A172 (cell line): Measurements from ENCODE around the gene MARK4. TPM values are rescaled to one million over a fixed set of nuclear protein-coding genes. Genes with fewer than 3 reads are reported as not detected.

ENCODE experiments used
- total RNA-seq: library from RNA; depleted of rRNA; stranded (reverse); fragments of >200 nt; shearing (Covaris generic); gene quantifications from 2 replicates; pipeline ENCODE4 v1.2.3, GENCODE V29; 2014; rRNA removed

MARK4 gene
- total RNA-seq, 1 experiment from 2014 or later, result 5.6 TPM

Other genes with a start within 250 kb of the MARK4 start
- 6.0 and 9.3 TPM in 2 replicates for gene RELB, start 249.8 kb upstream of the MARK4 start, total RNA-seq
- gene CLASRP, start 212.2 kb upstream of the MARK4 start, total RNA-seq, result 29.9 and 42.5 TPM in 2 replicates
- 0.19 TPM in 1 of 2 replicates, not detected in the other for gene ZNF296, start 174.8 kb upstream of the MARK4 start, total RNA-seq
- gene GEMIN7, start 172.0 kb upstream of the MARK4 start, total RNA-seq, result 17.1 and 29.6 TPM in 2 replicates
- 25.1 and 28.0 TPM in 2 replicates for gene PPP1R37, start 158.1 kb upstream of the MARK4 start, total RNA-seq
- not detected in 2 replicates for gene NKPD1, start 90.3 kb upstream of the MARK4 start, total RNA-seq
- 6.9 TPM in 2 replicates for gene TRAPPC6A, start 73.0 kb upstream of the MARK4 start, total RNA-seq
- 0.19 and 4.7 TPM in 2 replicates for gene BLOC1S3, start 72.5 kb upstream of the MARK4 start, total RNA-seq
- gene EXOC3L2, start 5.9 kb upstream of the MARK4 start, total RNA-seq, result 0.34 TPM in 1 of 2 replicates, not detected in the other
- not detected in 2 replicates for gene CKM, start 71.6 kb downstream of the MARK4 start, total RNA-seq
- not detected in 2 replicates for gene KLC3, start 89.5 kb downstream of the MARK4 start, total RNA-seq
- 19.5 and 23.1 TPM in 2 replicates for gene ERCC2, start 119.3 kb downstream of the MARK4 start, total RNA-seq
- 19.9 and 27.8 TPM in 2 replicates for gene PPP1R13L, start 153.8 kb downstream of the MARK4 start, total RNA-seq
- 15.2 TPM in 2 replicates for gene POLR1G, start 155.4 kb downstream of the MARK4 start, total RNA-seq
- gene ERCC1, start 172.6 kb downstream of the MARK4 start, total RNA-seq, result 45.5 and 60.2 TPM in 2 replicates
- gene FOSB, start 216.7 kb downstream of the MARK4 start, total RNA-seq, result 0.17 TPM in 1 of 2 replicates, not detected in the other
- 3.4 and 7.7 TPM in 2 replicates for gene RTN2, start 245.8 kb downstream of the MARK4 start, total RNA-seq
- 0.31 and 3.6 TPM in 2 replicates for gene PPM1N, start 247.2 kb downstream of the MARK4 start, total RNA-seq